GM19395 (cell line): ENCODE results near the gene CES3.
A peak's percentile ranks its signal among the peaks of the same experiment; 100 is the strongest.
"Not testable (repeated sequence)": the region's sequence is repeated elsewhere in the genome, so short reads cannot be mapped to it uniquely, and the experiment has no call there.

Experiments used
- ATAC-seq: cut with Tn5 transposase; IDR thresholded peaks from one replicate; pipeline ENCODE4 v1.9.1; 2021; ENCODE audit warnings: mild to moderate bottlenecking, moderate library complexity; ENCODE audit not compliant: unreplicated experiment

CES3 gene

GRCh38 chr16:66944971-66945370, 16.1 kb upstream of the CES3 start:
- ATAC-seq: not testable (repeated sequence)

DNA sequence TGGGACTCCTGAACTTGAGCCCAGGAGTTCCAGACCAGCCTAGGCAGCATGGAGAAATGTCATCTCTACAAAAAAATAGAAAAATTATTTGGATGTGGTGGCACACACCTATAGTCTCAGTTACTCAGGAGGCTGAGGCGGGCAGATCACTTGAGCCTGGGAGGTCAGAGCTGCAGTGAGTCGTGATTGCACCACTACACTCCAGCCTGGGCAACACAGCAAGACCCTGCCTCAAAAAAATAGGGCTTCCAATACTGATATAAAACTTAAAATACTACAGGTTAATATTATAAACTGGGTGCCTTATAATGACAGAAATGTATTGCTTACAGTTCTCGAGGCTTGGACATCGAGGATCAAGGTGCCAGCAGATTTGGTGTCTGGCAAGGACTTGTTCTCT, 15.1 kb upstream of the CES3 start:
- ATAC-seq: no peak

GRCh38 chr16:66946541-66946940, 14.5 kb upstream of the CES3 start:
- no peak for ATAC-seq

GRCh38 chr16:66946974-66947301, 14.1 kb upstream of the CES3 start:
- no peak for ATAC-seq

DNA sequence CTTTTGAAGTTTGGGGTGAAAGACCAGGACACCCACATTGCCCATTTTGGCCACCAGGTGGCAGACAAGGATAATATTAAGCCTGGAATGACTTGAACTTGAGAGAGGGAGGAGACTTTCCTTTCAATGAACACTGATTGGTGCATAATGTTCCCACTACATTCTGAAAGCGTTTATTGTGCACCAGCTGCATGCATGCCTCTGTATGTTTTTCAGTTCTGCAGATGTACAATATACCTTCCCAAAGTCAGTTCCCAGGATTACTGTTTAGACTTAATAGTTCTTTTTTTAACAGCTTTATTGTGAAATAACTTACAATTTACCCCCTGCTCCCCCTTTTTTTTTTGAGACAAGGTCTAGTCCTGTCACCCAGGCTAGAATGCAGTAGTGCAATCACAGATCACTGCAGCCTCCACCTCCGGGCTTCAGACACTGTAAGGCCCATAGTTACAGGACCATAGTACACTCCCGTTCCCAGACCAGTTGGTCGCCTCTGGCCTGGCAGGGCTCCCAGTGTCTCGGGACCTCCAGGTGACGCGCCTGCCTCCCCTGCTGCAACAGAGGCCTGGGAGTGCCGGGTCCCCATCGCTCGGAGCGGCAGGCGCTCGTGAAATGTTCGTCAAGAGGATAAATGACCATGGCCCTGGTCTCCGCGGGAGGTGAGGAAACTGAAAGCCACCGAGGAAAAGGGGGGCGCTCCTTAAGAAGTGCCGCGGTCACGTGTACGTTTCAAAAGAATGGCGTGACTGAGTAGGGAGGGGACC, 13.6 kb upstream of the CES3 start:
- ATAC-seq: peak; percentile 79

DNA sequence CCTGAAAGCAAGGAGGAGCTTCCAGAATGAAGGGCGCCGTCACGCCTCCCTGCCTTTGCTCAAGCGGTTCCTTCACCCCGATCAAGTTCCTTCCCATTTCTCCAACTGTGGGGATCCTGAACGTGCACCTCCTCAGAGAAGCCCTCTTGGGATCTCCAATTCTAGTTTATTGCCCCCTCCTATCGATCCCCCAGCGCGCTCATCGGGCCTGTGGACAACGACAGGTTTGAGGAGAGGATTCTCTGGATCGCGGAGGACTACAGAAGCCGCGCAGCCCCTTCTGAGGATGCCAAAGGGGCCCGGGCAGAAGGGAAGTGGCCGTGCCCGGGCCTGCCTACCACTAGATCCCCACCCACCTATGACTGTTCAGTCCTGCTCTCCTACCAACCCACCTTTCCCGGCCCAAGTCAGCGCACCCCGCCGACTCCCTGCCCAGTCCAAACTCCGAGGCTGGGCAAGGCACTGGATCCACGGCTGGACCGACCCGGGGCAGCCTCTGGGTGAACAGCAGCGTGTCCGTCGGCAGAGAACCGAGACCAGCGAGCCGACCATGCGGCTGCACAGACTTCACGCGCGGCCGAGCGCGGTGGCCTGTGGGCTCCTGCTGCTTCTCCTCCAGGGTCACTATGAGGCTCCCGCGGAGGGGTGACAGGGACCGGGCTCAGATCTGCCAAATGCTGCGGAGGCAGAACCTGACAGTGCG, 12.8 kb upstream of the CES3 start:
- ATAC-seq: no peak

DNA sequence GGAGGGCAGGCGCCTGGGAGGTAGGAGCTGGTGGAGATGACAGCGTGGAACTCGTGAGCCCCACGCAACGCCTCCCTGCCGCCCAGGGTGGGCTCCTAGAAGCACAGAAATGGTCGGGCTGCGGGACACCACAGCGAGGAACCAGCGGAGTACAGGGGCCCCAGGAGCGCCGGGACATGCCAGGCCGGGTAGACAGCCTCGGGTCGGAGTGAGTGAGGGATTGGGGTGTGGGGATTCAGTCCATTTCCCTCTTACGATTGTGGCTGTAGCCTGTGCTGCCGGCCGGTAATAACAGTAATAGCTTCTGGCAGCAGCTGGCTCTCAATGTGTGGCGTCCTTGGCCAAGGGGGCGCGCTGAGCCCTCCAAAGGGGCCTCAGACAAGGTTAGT, 12.2 kb upstream of the CES3 start:
- ATAC-seq: no peak

GRCh38 chr16:66949472-66949871, 11.6 kb upstream of the CES3 start:
- no peak for ATAC-seq

- no peak for ATAC-seq
These were observed 10.6 kb upstream of the CES3 start for GRCh38 chr16:66950437-66950836.

DNA sequence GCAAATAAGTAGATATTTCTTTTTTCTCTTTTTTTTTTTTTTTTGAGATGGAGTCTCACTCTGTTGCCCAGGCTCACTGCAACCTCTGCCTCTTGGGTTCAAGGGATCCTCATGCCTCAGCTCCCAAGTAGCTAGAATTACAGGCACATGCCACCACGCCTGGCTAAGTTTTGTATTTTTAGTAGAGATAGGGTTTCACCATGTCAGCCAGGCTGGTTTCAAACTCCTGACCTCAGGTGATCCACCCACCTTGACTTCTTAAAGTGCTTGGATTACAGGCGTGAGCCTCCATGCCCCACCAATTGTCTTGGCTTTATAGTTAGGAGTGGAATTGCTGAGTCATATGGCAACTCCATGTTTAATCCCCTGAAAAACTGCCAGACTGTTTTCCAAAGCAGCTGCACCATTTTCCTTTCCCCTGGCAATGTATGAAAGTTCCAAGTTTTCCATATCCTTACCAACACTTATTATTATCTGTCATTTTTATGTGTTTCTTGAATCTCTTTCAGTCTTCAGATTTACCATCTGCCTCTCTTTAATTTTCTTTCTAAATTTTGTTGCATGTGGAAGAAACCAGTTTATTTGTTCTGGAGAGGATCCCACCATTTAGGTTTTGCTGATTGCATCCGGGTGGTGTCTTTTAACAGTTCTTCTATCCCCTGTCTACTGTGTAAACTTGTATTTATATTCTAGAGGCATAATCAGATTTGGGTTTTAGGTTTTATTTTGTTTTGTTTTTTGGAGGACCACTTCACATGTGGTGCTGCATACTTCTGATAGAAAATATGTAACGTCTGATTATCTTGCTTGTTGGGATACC, 9.9 kb upstream of the CES3 start:
- ATAC-seq: no peak

GRCh38 chr16:66952430-66953110, 8.5 kb upstream of the CES3 start:
- no peak for ATAC-seq

GRCh38 chr16:66953462-66954096, 7.5 kb upstream of the CES3 start:
- ATAC-seq: no peak

DNA sequence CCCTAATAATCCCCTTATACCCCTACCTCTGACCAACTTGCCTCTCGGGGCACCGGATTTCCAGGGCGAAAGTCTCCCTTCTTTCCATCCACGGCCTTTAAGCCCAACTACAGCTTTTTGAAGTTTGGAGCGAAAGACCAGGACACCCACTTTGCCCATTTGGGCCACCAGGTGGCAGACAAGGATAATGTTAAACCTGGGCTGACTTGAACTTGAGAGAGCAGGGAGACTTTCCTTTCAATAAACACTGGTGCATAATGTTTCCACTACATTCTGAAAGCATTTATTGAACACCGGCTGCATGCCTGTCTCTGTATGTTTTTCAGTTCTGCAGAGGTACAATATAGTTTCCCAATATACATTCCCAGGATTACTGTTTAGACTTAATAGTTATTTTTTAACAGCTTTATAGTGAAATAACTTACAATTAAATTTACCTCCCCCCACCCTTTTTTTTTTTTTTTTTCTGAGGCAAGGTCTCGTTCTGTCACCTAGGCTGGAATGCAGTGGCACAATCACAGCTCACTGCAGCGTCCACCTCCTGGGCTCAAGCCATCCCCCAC, 6.9 kb upstream of the CES3 start:
- no peak for ATAC-seq

DNA sequence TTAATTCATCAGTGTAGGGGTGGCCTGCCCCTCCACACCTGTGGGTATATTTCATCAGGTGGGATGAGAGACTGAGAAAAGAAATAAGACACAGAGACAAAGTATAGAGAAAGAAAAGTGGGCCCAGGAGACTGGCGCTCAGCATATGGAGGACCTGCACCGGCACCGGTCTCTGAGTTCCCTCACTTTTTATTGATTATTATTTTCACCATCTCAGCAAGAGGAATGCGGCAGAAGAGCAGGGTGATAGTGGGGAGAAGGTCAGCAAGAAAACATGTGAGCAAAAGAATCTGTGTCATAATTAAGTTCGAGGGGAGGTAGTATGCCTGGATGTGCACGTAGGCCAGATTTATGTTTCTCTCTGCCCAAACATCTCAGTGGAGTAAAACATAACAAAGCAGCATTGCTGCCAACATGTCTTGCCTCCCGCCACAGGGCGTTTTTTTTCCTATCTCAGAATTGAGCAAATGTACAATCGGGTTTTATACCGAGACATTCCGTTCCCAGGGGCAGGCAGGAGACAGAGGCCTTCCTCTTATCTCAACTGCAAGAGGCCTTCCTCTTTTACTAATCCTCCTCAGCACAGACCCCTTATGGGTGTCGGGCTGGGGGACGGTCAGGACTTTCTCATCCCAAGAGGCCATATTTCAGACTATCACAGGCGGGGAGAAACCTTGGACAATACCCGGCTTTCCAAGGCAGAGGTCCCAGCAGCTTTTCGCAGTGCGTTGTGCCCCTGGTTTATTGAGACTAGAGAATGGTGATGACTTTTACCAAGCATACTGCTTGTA, 5.5 kb upstream of the CES3 start:
- ATAC-seq: not testable (repeated sequence)

- not testable (repeated sequence) for ATAC-seq
These were observed 5.0 kb upstream of the CES3 start for GRCh38 chr16:66956154-66956457.

GRCh38 chr16:66958857-66959703, 2.0 kb upstream of the CES3 start:
- no peak for ATAC-seq

GRCh38 chr16:66959704-66960161, 1.3 kb upstream of the CES3 start:
- ATAC-seq: no peak

DNA sequence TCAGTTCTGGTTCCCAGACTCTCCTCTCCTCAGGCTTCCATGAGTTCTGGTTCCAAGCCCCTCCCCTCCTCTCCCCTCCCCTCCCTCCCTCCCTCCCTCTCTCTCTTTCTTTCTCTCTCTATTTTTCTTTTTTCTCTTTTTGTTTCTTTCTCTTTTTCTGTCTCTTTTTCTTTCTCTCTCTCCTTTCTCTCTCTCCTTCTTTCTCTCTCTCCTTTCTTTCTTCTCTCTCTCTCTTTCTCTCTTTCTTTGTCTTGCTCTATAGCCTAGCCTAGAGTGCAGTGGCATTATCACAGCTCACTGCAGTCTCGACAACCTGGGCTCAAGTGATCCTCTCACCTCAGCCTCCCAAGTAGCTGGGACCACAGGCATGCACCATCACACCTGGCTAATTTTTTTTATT, 796 bp upstream of the CES3 start:
- ATAC-seq: no peak

GRCh38 chr16:66961914-66962313, 848 bp downstream of the CES3 start:
- ATAC-seq: no peak
